HepG2 (cell line): ENCODE results near the gene ZDHHC16. TPM values are rescaled to one million over a fixed set of nuclear protein-coding genes. Genes with fewer than 3 reads are reported as not detected.

Source experiments
- ATAC-seq: fragments of 200-7000 bp; cut with Tn5 transposase; 3 replicates; pipeline ENCODE4 v1.9.1; 2020; ENCODE audit warnings: mild to moderate bottlenecking, moderate library complexity
- BruUV-seq: library from RNA; stranded (reverse); fragments of 400-500 nt; replicated peaks from 2 replicates; lab custom pipeline; 2021; lab: Mats Ljungman, UMichigan
- CTCF ChIA-PET: fragments of 300-600 bp; formaldehyde crosslinking; extraction: SDS; loops from one replicate; lab custom pipeline; 2021; ENCODE audit warnings: low total read pairs, inconsistent platforms, low intra/inter-chr PET ratio; lab: Yijun Ruan, JAX
- POLR2A ChIA-PET: fragments of 350-600 bp; sonication (Branson Sonifier 250); formaldehyde crosslinking; loops from one replicate; lab custom pipeline; 2020; ENCODE audit warnings: antibody characterized with exemption, inconsistent platforms; lab: Yijun Ruan, JAX
- DNase-seq: peaks from one replicate; pipeline ENCODE4 v3.0.0-alpha.2; 2015; ENCODE audit warnings: low spot score
- FAIRE-seq: peaks from 3 replicates; lab custom pipeline; 2011; peaks lifted over from hg19 to GRCh38; lab: Jason Lieb, UNC
- H2AFZ ChIP-seq: one replicate; pipeline ENCODE4 v1.6.1; 2011; ENCODE audit warnings: low read length, inconsistent platforms
- H3K27ac ChIP-seq: fragments of 300-600 bp; 3 replicates; pipeline ENCODE4 v1.8.0; 2011; ENCODE audit warnings: mixed run types, mild to moderate bottlenecking, mixed read lengths, low read length, inconsistent platforms; ENCODE audit not compliant: insufficient read depth; ENCODE audit errors: extremely low read length
- H3K27me3 ChIP-seq, 2 experiments: fragments of 200-600 bp in 1 of 2; 2 replicates in 1 of 2; 3 replicates in 1 of 2; pipeline versions ENCODE4 v1.6.0 to v1.8.0; 2011; ENCODE audit warnings: low read length in 2 of 2, mild to moderate bottlenecking in 2 of 2, moderate library complexity in 2 of 2, inconsistent platforms in 1 of 2; ENCODE audit not compliant: insufficient read depth in 2 of 2, control insufficient read depth in 1 of 2
- H3K36me3 ChIP-seq, 2 experiments: fragments of 200-600 bp in 1 of 2; replicated peaks in 1 of 2; 2 replicates in 1 of 2; 3 replicates in 1 of 2; pipeline versions ENCODE4 v1.5.1 to v1.8.0; 2011; ENCODE audit warnings: low read length in 2 of 2, inconsistent platforms in 1 of 2; ENCODE audit not compliant: insufficient read depth in 2 of 2, control insufficient read depth in 1 of 2
- H3K4me1 ChIP-seq: 2 replicates; pipeline ENCODE4 v1.5.1; 2012; ENCODE audit warnings: low read length, inconsistent platforms; ENCODE audit not compliant: insufficient read depth
- H3K4me2 ChIP-seq: 2 replicates; pipeline ENCODE4 v1.6.0; 2011; ENCODE audit warnings: low read depth, low read length, inconsistent platforms
- H3K4me3 ChIP-seq, 3 experiments: fragments of 200-600 bp in 1 of 3; sonication (generic), shearing (Covaris generic) in 1 of 3; replicated peaks in 1 of 3; 2 replicates each; pipeline ENCODE4 v1.5.1; 2011 to 2016; ENCODE audit warnings: low read length in 3 of 3, inconsistent platforms in 2 of 3, low read depth in 2 of 3, mild to moderate bottlenecking in 2 of 3, control low read depth in 1 of 3, mixed read lengths in 1 of 3; ENCODE audit not compliant: insufficient read depth in 1 of 3
- H3K79me2 ChIP-seq: one replicate; pipeline ENCODE4 v1.6.1; 2011; ENCODE audit warnings: low read length, inconsistent platforms; ENCODE audit not compliant: insufficient read depth
- H3K9ac ChIP-seq: 2 replicates; pipeline ENCODE4 v1.6.0; 2011; ENCODE audit warnings: mild to moderate bottlenecking, low read depth, low read length, inconsistent platforms; ENCODE audit not compliant: insufficient read depth
- H3K9me3 ChIP-seq: 2 replicates; pipeline ENCODE4 v1.5.1; 2012; ENCODE audit warnings: mild to moderate bottlenecking, low read length
- H4K20me1 ChIP-seq: 2 replicates; pipeline ENCODE4 v1.6.0; 2011; ENCODE audit warnings: inconsistent platforms, mild to moderate bottlenecking, low read length, moderate library complexity; ENCODE audit not compliant: insufficient read depth
- AGO2 ChIP-seq: fragments of 200-400 bp; formaldehyde crosslinking; optimal IDR thresholded peaks from 2 replicates; pipeline ENCODE3; 2017; ENCODE audit warnings: mild to moderate bottlenecking, low read depth, low read length, moderate library complexity
- ARID2 ChIP-seq: sonication (generic); formaldehyde crosslinking; IDR thresholded peaks from 2 replicates; pipeline ENCODE4 v1.8.1; 2022; ENCODE audit warnings: mild to moderate bottlenecking, missing genetic modification reagents, borderline replicate concordance
- JUND ChIP-seq: sonication (generic); formaldehyde crosslinking; IDR thresholded peaks from 2 replicates; pipeline ENCODE4 v1.8.0; 2022; ENCODE audit warnings: mild to moderate bottlenecking, missing genetic modification reagents
- MXD4 ChIP-seq: IDR thresholded peaks from 2 replicates; pipeline ENCODE4 v1.6.1; 2016; ENCODE audit warnings: mild to moderate bottlenecking, missing biosample characterization, missing genetic modification reagents
- NR2F6 ChIP-seq, 2 experiments: IDR thresholded peaks; 2 replicates each; pipeline ENCODE4 v1.6.1; 2016; ENCODE audit warnings: antibody characterized with exemption in 1 of 2, mild to moderate bottlenecking in 1 of 2
- POLR2G ChIP-seq: fragments of 200-400 bp; formaldehyde crosslinking; IDR thresholded peaks from 2 replicates; pipeline ENCODE4 v1.6.1; 2018; ENCODE audit warnings: mild to moderate bottlenecking, low read depth, low read length, moderate library complexity
- RFX1 ChIP-seq: fragments of 450-650 bp; IDR thresholded peaks from 2 replicates; pipeline ENCODE4 v1.6.1; 2017
- ZNF44 ChIP-seq: sonication (generic); formaldehyde crosslinking; IDR thresholded peaks from 2 replicates; pipeline ENCODE4 v1.5.1; 2020; ENCODE audit warnings: mild to moderate bottlenecking, missing genetic modification reagents
- ZNF607 ChIP-seq: sonication (generic); formaldehyde crosslinking; IDR thresholded peaks from 2 replicates; pipeline ENCODE4 v1.5.1; 2020; ENCODE audit warnings: missing genetic modification reagents, mild to moderate bottlenecking, borderline replicate concordance
- WGBS: methylation state at CpG from one replicate; pipeline ENCODE4 v1.1.6; 2017; ENCODE audit warnings: low lambda C conversion rate; 5-methylcytosine and 5-hydroxymethylcytosine counted together
- in situ Hi-C: cut with HindIII; loops from 2 replicates; pipeline ENCODE4 v1.10.0; 2017; ENCODE audit warnings: low pct_unique_long_range_greater_than_20kb; ENCODE audit not compliant: extremely low pct_ligation_motif_present
- intact Hi-C: fragments of 100-400 bp; cut with micrococcal nuclease; formaldehyde crosslinking; loops from one replicate; pipeline ENCODE4 v1.10.0; 2022; ENCODE audit not compliant: unreplicated experiment
- polyA plus RNA-seq, 8 experiments: library from polyadenylated mRNA; depleted of rRNA in 3 of 8; stranded (reverse) in 7 of 8; unstranded in 1 of 8; fragments of >200 nt; fragmentation: Illumina TruSeq in 4 of 8; extraction: Trizol in 4 of 8; gene quantifications; 2 replicates each; pipeline versions ENCODE4 v1.2.1 to v1.2.3, GENCODE V29; 2011 to 2016; ENCODE audit warnings: low read depth in 4 of 8, missing spikeins in 1 of 8, mixed read lengths in 1 of 8; ENCODE audit not compliant: insufficient read depth in 1 of 8
- total RNA-seq, 5 experiments: library from RNA; depleted of rRNA; stranded (reverse); fragments of >200 nt; fragmentation: Illumina TruSeq; extraction: Trizol; gene quantifications; 2 replicates each; pipeline ENCODE4 v1.2.3, GENCODE V29; 2016; ENCODE audit warnings: low read depth in 1 of 5
- TF ChIP-seq, protein P1 (sequence below): sonication (generic); formaldehyde crosslinking; IDR thresholded peaks from 2 replicates; pipeline ENCODE4 v1.5.0; 2020; ENCODE audit warnings: missing genetic modification reagents, mild to moderate bottlenecking, borderline replicate concordance

Gene ZDHHC16
- total and polyA plus RNA-seq, 2 of the 13 experiments (the other 11 are each of a cell fraction or from before 2014, with no cell fraction given), result 40.8 to 41.8 TPM

DNA sequence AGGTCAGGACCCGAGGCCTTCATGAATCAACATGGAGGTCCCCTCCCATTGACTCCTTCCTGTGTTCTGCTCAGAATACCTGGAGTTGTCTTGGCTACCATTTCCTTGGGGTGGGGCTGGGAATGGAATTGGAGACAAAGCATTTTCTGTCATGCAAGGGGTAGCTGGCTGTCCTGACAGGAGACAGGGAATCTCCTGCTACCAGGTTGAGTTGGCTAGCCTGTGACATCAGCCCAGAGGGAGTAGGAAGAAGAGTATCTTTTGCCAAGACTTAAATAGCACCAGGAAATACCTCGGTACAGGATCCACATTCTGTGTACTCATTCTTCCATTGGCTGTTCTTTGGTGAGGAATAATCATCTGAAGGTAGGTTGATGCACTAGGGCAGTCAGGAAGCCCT is 4.9 kb downstream of the ZDHHC16 start (continued):
- TF ChIP-seq NR2F6 (IDR thresholded peaks at IDR 0.05), result no peak
- TF ChIP-seq NR2F6 (CRISPR knock-in tag; IDR thresholded peaks at IDR 0.05), result no peak
- no peak for TF ChIP-seq ZNF607
- TF ChIP-seq JUND (CRISPR knock-in tag), result no peak
- TF ChIP-seq, all 625 proteins: peak for 0

DNA sequence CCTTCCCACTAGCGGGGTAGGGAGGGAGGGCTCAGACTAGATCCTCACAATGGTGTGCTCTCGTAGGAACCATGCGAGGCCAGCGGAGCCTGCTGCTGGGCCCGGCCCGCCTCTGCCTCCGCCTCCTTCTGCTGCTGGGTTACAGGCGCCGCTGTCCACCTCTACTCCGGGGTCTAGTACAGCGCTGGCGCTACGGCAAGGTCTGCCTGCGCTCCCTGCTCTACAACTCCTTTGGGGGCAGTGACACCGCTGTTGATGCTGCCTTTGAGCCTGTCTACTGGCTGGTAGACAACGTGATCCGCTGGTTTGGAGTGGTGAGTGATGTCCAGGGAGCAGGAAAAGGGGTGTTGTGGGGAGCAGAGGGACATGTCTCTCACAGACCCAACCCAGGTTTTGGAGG is 5.6 kb downstream of the ZDHHC16 start:
- no peaks in the 10 kb centered on the region for H3K27me3 ChIP-seq
- BruUV-seq, result no TSS peak
- intact Hi-C loops (no loop called here), in situ Hi-C loops (no loop called here)
- ATAC-seq (no peak), FAIRE-seq (no peak), DNase-seq (no peak)
- WGBS, result 97% methylated on average over 13 of the region's 17 CpGs
- POLR2A ChIA-PET, result no interaction called here
- peaks cover 18% of the 10 kb centered on the region for H3K79me2 ChIP-seq
- no peaks in the 10 kb centered on the region for H3K9me3 ChIP-seq
- peaks cover 29% of the 10 kb centered on the region for H3K4me1 ChIP-seq
- peaks cover 26 to 59% of the 10 kb centered on the region in 2 experiments for H3K36me3 ChIP-seq
- no peak overlapping the region for H3K4me3 ChIP-seq
- no peak overlapping the region for H2AFZ ChIP-seq
- TF ChIP-seq, protein P1, sequence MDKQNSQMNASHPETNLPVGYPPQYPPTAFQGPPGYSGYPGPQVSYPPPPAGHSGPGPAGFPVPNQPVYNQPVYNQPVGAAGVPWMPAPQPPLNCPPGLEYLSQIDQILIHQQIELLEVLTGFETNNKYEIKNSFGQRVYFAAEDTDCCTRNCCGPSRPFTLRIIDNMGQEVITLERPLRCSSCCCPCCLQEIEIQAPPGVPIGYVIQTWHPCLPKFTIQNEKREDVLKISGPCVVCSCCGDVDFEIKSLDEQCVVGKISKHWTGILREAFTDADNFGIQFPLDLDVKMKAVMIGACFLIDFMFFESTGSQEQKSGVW (CRISPR knock-in tag), result no peak
- TF ChIP-seq RFX1 (no peak), ARID2 (CRISPR knock-in tag) (no peak), ZNF44 (no peak), AGO2 (peak; percentile 34), POLR2G (0 out of 2 replicates have a peak, but pooled peaks have one; percentile 12), MXD4 (CRISPR knock-in tag) (no peak)
- CTCF ChIA-PET, result no interaction called here
- no peak overlapping the region for H3K4me2 ChIP-seq
- no peak overlapping the region for H3K9ac ChIP-seq
- H3K27ac ChIP-seq, result no peak overlapping the region
- peaks cover 8% of the 10 kb centered on the region; the same call in 1 of the 2 replicates for H4K20me1 ChIP-seq
